Activated effector memory CD4-positive, alpha-beta T cell treated with Interleukin-2 at 50 U/mL for 16 hours (primary cell): Measurements from ENCODE around the gene BSG.
"Not testable (repeated sequence)": the region's sequence is repeated elsewhere in the genome, so short reads cannot be mapped to it uniquely, and the experiment has no call there.

Experiments
- DNase-seq: peaks from one replicate; pipeline ENCODE4 v3.0.0-alpha.2; 2020

BSG gene

GRCh38 chr19:589693-590395 lies 17.4 kb downstream of the BSG start, which contains the start of gene HCN2:
Gene HCN2 (plus strand): TSS chr19:589881. CDS start chr19:589946, 65 bp downstream.
- no peak for DNase-seq

- DNase-seq = no peak
These were observed 18.0 kb downstream of the BSG start for GRCh38 chr19:590396-590745.

- DNase-seq = no peak
These were observed 18.3 kb downstream of the BSG start for GRCh38 chr19:590750-591098.

GRCh38 chr19:591099-591958 lies 18.9 kb downstream of the BSG start:
- no peak for DNase-seq

- DNase-seq = no peak
These were observed 19.7 kb downstream of the BSG start for GRCh38 chr19:592101-592500.

- DNase-seq = no peak
These were observed 20.7 kb downstream of the BSG start for GRCh38 chr19:593055-593454.

GRCh38 chr19:593505-593904 lies 21.1 kb downstream of the BSG start:
- no peak for DNase-seq

GRCh38 chr19:594265-594870 lies 22.0 kb downstream of the BSG start:
- no peak for DNase-seq

GRCh38 chr19:595326-596262 lies 23.2 kb downstream of the BSG start:
- no peak for DNase-seq

GRCh38 chr19:596263-596655 lies 23.9 kb downstream of the BSG start:
- DNase-seq = no peak

- DNase-seq = no peak
These were observed 25.3 kb downstream of the BSG start for GRCh38 chr19:597406-598315.

GRCh38 chr19:601310-601709 lies 28.9 kb downstream of the BSG start:
- no peak for DNase-seq

GRCh38 chr19:601790-602189 lies 29.4 kb downstream of the BSG start:
- no peak for DNase-seq

- no peak for DNase-seq
These were observed 30.2 kb downstream of the BSG start for GRCh38 chr19:602391-603301.

GRCh38 chr19:603302-603639 lies 30.9 kb downstream of the BSG start:
- DNase-seq = not testable (repeated sequence)

- not testable (repeated sequence) for DNase-seq
These were observed 31.4 kb downstream of the BSG start for GRCh38 chr19:603779-604178.

- no peak for DNase-seq
These were observed 32.0 kb downstream of the BSG start for GRCh38 chr19:604355-604754.

GRCh38 chr19:605061-605971 lies 32.9 kb downstream of the BSG start:
- DNase-seq = not testable (repeated sequence)

GRCh38 chr19:607301-608154 lies 35.1 kb downstream of the BSG start:
- no peak for DNase-seq
